GM18870 (cell line): ENCODE measurements around the gene MICB.
"Not testable (repeated sequence)": the region's sequence is repeated elsewhere in the genome, so short reads cannot be mapped to it uniquely, and the experiment has no call there.

Source experiments
- ATAC-seq: cut with Tn5 transposase; IDR thresholded peaks from one replicate; pipeline ENCODE4 v1.9.1; 2021; ENCODE audit warnings: moderate library complexity; ENCODE audit not compliant: unreplicated experiment

The MICB gene

GRCh38 chr6:31498748-31499147 is 803 bp downstream of the MICB start:
- no peak for ATAC-seq

GRCh38 chr6:31499648-31500047 is 1.7 kb downstream of the MICB start:
- ATAC-seq, result not testable (repeated sequence)

DNA sequence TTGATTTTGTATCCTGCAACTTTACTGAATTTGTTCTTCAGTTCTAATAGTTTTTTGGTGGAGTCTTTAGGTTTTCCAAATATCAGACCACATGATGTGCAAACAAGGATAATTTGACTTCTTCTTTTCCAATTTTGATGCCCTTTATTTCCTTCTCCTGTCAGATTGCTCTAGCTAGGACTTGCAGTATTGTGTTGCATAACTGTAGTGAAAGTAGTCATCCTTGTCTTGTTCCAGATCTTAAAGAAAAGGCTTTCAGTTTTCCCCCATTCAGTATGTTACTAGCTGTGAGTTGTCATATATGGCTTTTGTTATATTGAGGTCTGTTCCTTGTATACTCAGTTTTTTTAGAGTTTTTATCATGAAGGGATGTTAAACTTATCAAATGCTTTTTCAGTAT is 4.6 kb downstream of the MICB start:
- ATAC-seq, result no peak

- not testable (repeated sequence) for ATAC-seq
Measured at GRCh38 chr6:31509036-31509435, 11.1 kb downstream of the MICB start.

DNA sequence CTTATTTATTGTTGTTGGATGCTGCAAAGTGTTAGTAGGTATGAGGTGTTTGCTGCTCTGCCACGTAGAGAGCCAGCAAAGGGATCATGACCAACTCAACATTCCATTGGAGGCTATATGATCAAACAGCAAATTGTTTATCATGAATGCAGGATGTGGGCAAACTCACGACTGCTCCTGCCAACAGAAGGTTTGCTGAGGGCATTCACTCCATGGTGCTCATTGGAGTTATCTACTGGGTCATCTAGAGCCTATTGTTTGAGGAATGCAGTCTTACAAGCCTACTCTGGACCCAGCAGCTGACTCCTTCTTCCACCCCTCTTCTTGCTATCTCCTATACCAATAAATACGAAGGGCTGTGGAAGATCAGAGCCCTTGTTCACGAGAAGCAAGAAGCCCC is 12.1 kb downstream of the MICB start:
- ATAC-seq, result no peak

GRCh38 chr6:31513456-31514165 is 15.7 kb downstream of the MICB start:
- ATAC-seq, result no peak

- ATAC-seq, result no peak
Measured at GRCh38 chr6:31521835-31522234, 23.9 kb downstream of the MICB start.

DNA sequence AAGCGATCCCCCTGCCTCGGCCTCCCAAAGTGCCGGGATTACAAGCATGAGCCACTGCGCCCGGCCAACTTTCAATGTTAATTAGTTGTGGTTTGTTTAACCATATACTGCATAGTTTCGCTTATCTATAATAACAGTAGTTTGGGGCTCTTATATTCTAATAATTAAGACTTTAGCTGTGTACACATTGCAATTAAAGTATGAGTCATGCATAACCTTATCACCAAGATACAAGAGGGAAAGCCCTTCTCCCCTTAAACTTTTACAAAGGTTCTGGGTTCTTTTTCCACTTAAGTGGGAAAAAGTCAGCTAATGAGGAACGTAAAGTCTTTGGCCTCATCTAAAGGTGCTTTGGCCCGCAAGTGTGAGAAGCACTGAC is 27.6 kb downstream of the MICB start:
- ATAC-seq, result no peak

- no peak for ATAC-seq
Measured at GRCh38 chr6:31525932-31526591, 28.1 kb downstream of the MICB start.

- no peak for ATAC-seq
Measured at GRCh38 chr6:31528307-31528777, 30.4 kb downstream of the MICB start.

- no peak for ATAC-seq
Measured at GRCh38 chr6:31528821-31529328, 30.9 kb downstream of the MICB start, which contains the start of gene MCCD1. TSS of gene MCCD1 (plus strand) at chr6:31528962. CDS start at chr6:31529015, 53 bp downstream.

GRCh38 chr6:31529329-31530150 is 31.6 kb downstream of the MICB start:
- no peak for ATAC-seq

DNA sequence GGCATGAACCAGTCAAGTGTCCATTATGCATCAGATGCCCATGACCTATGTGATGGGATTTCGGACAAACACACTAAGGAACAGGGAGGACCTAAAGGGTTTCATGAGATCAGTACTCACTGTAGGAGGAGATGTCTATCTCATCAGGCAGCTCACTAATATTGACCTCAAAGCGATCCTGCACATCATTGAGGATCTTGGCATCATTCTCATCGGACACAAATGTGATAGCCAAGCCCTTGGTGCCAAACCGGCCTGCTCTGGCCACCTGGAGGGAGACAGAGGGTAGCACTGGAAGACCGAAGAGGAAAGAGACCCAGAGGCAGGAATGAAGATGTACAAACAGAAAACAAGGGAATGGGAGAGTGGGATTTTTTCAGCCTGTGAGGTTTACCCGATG is 32.7 kb downstream of the MICB start:
- ATAC-seq, result no peak

GRCh38 chr6:31531162-31531561 is 33.2 kb downstream of the MICB start:
- no peak for ATAC-seq

- ATAC-seq, result no peak
Measured at GRCh38 chr6:31531771-31532643, 34.1 kb downstream of the MICB start.

DNA sequence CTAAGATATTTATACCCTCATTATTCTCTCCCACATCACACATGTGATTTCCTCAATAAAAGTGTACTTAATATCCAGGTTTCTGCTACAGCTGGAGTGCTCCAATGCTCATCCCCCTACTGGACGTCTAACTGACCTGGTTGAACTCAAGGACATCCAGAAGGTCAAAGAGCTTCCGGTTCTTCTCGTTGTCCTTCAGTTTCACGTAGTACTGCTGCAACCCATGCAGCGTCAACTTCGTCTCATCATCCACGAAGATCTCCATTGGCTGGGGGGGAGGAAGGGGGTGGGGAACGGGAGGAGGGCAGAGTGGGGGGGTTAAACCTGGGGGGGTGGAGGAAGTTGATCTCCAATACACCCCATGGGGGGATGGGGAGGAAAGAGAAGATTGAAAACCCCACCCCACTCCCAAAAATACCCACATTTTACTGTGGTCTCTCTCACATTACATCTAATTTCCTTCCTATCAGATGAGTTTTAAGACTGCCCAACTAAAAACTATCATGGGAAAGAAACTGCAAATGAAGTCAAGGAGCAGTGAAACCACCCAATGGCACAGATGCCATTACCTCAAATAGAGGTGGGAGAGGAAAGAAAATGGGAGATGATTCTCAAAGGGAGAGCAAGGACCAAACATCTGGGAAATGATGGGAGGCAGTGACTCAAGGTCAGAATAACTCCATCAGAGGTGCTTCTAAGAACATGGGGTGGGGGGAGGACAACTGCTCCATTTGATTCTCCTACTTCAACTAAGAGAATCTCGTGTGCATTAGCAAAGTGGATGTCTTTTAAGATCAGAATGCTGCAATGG is 34.9 kb downstream of the MICB start:
- no peak for ATAC-seq

DNA sequence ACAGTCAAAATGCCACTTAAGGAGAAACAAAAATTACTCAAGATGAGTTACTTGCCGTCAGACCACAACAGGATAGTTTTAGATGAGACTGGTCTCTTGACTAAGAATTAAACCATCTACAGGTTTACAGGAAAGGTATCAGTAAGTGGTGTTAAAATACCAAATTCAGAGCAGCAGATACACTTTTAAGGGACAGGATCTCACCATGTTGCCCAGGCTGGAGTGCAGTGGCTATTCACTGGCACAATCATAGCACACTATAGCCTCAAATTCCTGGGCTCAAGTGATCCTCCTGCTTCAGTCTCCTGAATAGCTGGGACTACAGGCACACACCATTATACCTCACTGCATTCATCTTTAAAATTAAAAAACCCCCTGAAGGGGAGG is 35.5 kb downstream of the MICB start:
- ATAC-seq, result no peak

- ATAC-seq, result no peak
Measured at GRCh38 chr6:31534011-31534410, 36.1 kb downstream of the MICB start.

DNA sequence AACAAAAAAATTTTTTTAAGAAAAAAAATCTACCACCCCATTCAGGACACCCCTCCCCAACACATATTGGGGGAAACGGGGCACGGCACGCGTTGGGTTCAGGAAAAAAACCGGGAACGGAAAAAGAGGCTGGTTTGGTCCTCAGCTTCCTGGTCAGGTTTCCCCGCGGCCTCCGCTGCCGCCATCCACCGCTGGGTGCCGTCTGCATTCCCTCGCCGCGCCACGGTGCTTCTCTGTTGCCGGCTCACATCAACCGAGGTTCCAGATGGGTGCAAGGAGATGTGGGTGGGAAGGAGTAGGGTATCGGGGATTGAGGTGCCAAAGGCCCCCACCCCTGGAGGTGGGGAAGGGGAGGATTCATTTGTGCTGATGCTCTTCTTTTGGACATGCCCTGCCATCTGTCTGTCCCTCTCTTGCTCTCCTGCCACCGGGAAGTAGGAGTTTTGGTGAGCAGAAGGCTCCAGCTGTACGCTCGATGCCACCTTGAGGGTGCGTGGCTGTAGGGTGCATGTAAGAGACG is 36.6 kb downstream of the MICB start:
- ATAC-seq, result no peak
